ENCODE results near the gene TWIST2.

GRCh38 chr2:238878051-238878735, 30.3 kb downstream of the TWIST2 start:
- no peak for TF ChIP-seq CTCF (IDR thresholded peaks at IDR 0.05)
- TF ChIP-seq POLR2A (IDR thresholded peaks at IDR 0.05) = no peak
